HepG2 (cell line): ENCODE results near the gene MAP3K2. TPM values are rescaled to one million over a fixed set of nuclear protein-coding genes. Genes with fewer than 3 reads are reported as not detected.
A peak's percentile ranks its signal among the peaks of the same experiment; 100 is the strongest.

ENCODE experiments used
- ASH2L ChIP-seq: fragments of 300-600, 200-600 bp; sonication (generic); IDR thresholded peaks from 2 replicates; pipeline ENCODE4 v1.7.0; 2017; ENCODE audit warnings: low read depth, mild to moderate bottlenecking, moderate library complexity, mixed read lengths, low read length; ENCODE audit not compliant: insufficient read length
- BORCS8-MEF2B ChIP-seq: sonication (generic); formaldehyde crosslinking; IDR thresholded peaks from 2 replicates; pipeline ENCODE4 v1.8.0; 2022; ENCODE audit warnings: mild to moderate bottlenecking, missing genetic modification reagents
- CEBPB ChIP-seq: IDR thresholded peaks from 2 replicates; pipeline ENCODE4 v1.6.1; 2011; ENCODE audit warnings: low read depth, low read length, improper control_type of control experiment, borderline replicate concordance
- GATAD2A ChIP-seq: IDR thresholded peaks from 2 replicates; pipeline ENCODE4 v1.6.1; 2016
- HIVEP1 ChIP-seq: sonication (generic); formaldehyde crosslinking; IDR thresholded peaks from 2 replicates; pipeline ENCODE4 v1.4.0; 2020; ENCODE audit warnings: mild to moderate bottlenecking, missing genetic modification reagents
- MYC ChIP-seq: sonication (generic); formaldehyde crosslinking; IDR thresholded peaks from 2 replicates; pipeline ENCODE4 v1.9.0; 2021; ENCODE audit warnings: missing genetic modification reagents, borderline replicate concordance
- THYN1 ChIP-seq: sonication (generic); formaldehyde crosslinking; IDR thresholded peaks from 2 replicates; pipeline ENCODE4 v1.8.1; 2023; ENCODE audit warnings: low read depth, mild to moderate bottlenecking, moderate library complexity, missing genetic modification reagents, borderline replicate concordance
- TOE1 ChIP-seq: sonication (generic); formaldehyde crosslinking; IDR thresholded peaks from 2 replicates; pipeline ENCODE4 v1.4.0; 2020; ENCODE audit warnings: mild to moderate bottlenecking, missing genetic modification reagents
- ZC3H4 ChIP-seq: sonication (generic); formaldehyde crosslinking; IDR thresholded peaks from 2 replicates; pipeline ENCODE4 v1.4.0; 2020; ENCODE audit warnings: missing genetic modification reagents, borderline replicate concordance
- ZNF17 ChIP-seq: sonication (generic); formaldehyde crosslinking; IDR thresholded peaks from 2 replicates; pipeline ENCODE4 v1.5.0; 2020; ENCODE audit warnings: mild to moderate bottlenecking, missing genetic modification reagents
- ZNF3 ChIP-seq: IDR thresholded peaks from 2 replicates; pipeline ENCODE4 v1.7.0; 2017; ENCODE audit warnings: inconsistent platforms
- ZNF530 ChIP-seq: sonication (generic); formaldehyde crosslinking; IDR thresholded peaks from 2 replicates; pipeline ENCODE4 v1.5.0; 2020; ENCODE audit warnings: low read depth, mild to moderate bottlenecking, missing genetic modification reagents
- ZNF558 ChIP-seq: sonication (generic); formaldehyde crosslinking; IDR thresholded peaks from 2 replicates; pipeline ENCODE4 v1.9.0; 2022; ENCODE audit warnings: mild to moderate bottlenecking, missing genetic modification reagents, borderline replicate concordance
- ZNF589 ChIP-seq: sonication (generic); formaldehyde crosslinking; conservative IDR thresholded peaks from 2 replicates; pipeline ENCODE4 v1.8.0; 2022; ENCODE audit warnings: mild to moderate bottlenecking, moderate library complexity, missing genetic modification reagents
- ZNF598 ChIP-seq: sonication (generic); formaldehyde crosslinking; IDR thresholded peaks from 2 replicates; pipeline ENCODE4 v1.5.1; 2020; ENCODE audit warnings: mild to moderate bottlenecking, missing genetic modification reagents, borderline replicate concordance
- ZNF609 ChIP-seq: sonication (generic); formaldehyde crosslinking; IDR thresholded peaks from 2 replicates; pipeline ENCODE4 v1.4.0; 2020; ENCODE audit warnings: mild to moderate bottlenecking, missing genetic modification reagents, borderline replicate concordance
- polyA plus RNA-seq, 8 experiments: library from polyadenylated mRNA; depleted of rRNA in 3 of 8; stranded (reverse) in 7 of 8; unstranded in 1 of 8; fragments of >200 nt; fragmentation: Illumina TruSeq in 4 of 8; extraction: Trizol in 4 of 8; gene quantifications; 2 replicates each; pipeline versions ENCODE4 v1.2.1 to v1.2.3, GENCODE V29; 2011 to 2016; ENCODE audit warnings: low read depth in 4 of 8, missing spikeins in 1 of 8, mixed read lengths in 1 of 8; ENCODE audit not compliant: insufficient read depth in 1 of 8
- total RNA-seq, 5 experiments: library from RNA; depleted of rRNA; stranded (reverse); fragments of >200 nt; fragmentation: Illumina TruSeq; extraction: Trizol; gene quantifications; 2 replicates each; pipeline ENCODE4 v1.2.3, GENCODE V29; 2016; ENCODE audit warnings: low read depth in 1 of 5
- TF ChIP-seq, protein P1 (sequence below): sonication (generic); formaldehyde crosslinking; IDR thresholded peaks from 2 replicates; pipeline ENCODE4 v1.9.0; 2022; ENCODE audit warnings: missing genetic modification reagents, mild to moderate bottlenecking, borderline replicate concordance
- TF ChIP-seq, protein P2 (sequence below): sonication (generic); formaldehyde crosslinking; IDR thresholded peaks from 2 replicates; pipeline ENCODE4 v1.9.0; 2021; ENCODE audit warnings: missing genetic modification reagents, borderline replicate concordance
- TF ChIP-seq, protein P3 (sequence below): sonication (generic); formaldehyde crosslinking; conservative IDR thresholded peaks from 2 replicates; pipeline ENCODE4 v1.4.0; 2020; ENCODE audit warnings: missing genetic modification reagents

MAP3K2 gene
- total and polyA plus RNA-seq, 2 of the 13 experiments (the other 11 are each of a cell fraction or from before 2014, with no cell fraction given), result 12.2 to 37.2 TPM

GRCh38 chr2:127408807-127409099, 21.0 kb upstream of the MAP3K2 start (continued):
- TF ChIP-seq, protein P1, sequence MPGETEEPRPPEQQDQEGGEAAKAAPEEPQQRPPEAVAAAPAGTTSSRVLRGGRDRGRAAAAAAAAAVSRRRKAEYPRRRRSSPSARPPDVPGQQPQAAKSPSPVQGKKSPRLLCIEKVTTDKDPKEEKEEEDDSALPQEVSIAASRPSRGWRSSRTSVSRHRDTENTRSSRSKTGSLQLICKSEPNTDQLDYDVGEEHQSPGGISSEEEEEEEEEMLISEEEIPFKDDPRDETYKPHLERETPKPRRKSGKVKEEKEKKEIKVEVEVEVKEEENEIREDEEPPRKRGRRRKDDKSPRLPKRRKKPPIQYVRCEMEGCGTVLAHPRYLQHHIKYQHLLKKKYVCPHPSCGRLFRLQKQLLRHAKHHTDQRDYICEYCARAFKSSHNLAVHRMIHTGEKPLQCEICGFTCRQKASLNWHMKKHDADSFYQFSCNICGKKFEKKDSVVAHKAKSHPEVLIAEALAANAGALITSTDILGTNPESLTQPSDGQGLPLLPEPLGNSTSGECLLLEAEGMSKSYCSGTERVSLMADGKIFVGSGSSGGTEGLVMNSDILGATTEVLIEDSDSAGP (CRISPR knock-in tag), result peak; percentile 0; the same call in 1 of the 2 replicates
- TF ChIP-seq, protein P2, sequence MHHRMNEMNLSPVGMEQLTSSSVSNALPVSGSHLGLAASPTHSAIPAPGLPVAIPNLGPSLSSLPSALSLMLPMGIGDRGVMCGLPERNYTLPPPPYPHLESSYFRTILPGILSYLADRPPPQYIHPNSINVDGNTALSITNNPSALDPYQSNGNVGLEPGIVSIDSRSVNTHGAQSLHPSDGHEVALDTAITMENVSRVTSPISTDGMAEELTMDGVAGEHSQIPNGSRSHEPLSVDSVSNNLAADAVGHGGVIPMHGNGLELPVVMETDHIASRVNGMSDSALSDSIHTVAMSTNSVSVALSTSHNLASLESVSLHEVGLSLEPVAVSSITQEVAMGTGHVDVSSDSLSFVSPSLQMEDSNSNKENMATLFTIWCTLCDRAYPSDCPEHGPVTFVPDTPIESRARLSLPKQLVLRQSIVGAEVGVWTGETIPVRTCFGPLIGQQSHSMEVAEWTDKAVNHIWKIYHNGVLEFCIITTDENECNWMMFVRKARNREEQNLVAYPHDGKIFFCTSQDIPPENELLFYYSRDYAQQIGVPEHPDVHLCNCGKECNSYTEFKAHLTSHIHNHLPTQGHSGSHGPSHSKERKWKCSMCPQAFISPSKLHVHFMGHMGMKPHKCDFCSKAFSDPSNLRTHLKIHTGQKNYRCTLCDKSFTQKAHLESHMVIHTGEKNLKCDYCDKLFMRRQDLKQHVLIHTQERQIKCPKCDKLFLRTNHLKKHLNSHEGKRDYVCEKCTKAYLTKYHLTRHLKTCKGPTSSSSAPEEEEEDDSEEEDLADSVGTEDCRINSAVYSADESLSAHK (CRISPR knock-in tag), result peak; percentile 14; the same call in 1 of the 2 replicates
- TF ChIP-seq THYN1 (no peak), ZNF17 (no peak), ZNF609 (CRISPR knock-in tag) (no peak), CEBPB (no peak), HIVEP1 (CRISPR knock-in tag) (0 out of 2 replicates have a peak, but pooled peaks have one; percentile 3), ZNF3 (peak; percentile 12; the same call in 1 of the 2 replicates), ASH2L (no peak), GATAD2A (CRISPR knock-in tag) (0 out of 2 replicates have a peak, but pooled peaks have one; percentile 4), ZNF589 (CRISPR knock-in tag) (no peak), ZC3H4 (CRISPR knock-in tag) (no peak), ZNF598 (0 out of 2 replicates have a peak, but pooled peaks have one; percentile 68), ZNF530 (CRISPR knock-in tag) (no peak), BORCS8-MEF2B (CRISPR knock-in tag) (no peak), ZNF558 (CRISPR knock-in tag) (0 out of 2 replicates have a peak, but pooled peaks have one; percentile 34), MYC (CRISPR knock-in tag) (no peak), TOE1 (CRISPR knock-in tag) (no peak)
- TF ChIP-seq, protein P3, sequence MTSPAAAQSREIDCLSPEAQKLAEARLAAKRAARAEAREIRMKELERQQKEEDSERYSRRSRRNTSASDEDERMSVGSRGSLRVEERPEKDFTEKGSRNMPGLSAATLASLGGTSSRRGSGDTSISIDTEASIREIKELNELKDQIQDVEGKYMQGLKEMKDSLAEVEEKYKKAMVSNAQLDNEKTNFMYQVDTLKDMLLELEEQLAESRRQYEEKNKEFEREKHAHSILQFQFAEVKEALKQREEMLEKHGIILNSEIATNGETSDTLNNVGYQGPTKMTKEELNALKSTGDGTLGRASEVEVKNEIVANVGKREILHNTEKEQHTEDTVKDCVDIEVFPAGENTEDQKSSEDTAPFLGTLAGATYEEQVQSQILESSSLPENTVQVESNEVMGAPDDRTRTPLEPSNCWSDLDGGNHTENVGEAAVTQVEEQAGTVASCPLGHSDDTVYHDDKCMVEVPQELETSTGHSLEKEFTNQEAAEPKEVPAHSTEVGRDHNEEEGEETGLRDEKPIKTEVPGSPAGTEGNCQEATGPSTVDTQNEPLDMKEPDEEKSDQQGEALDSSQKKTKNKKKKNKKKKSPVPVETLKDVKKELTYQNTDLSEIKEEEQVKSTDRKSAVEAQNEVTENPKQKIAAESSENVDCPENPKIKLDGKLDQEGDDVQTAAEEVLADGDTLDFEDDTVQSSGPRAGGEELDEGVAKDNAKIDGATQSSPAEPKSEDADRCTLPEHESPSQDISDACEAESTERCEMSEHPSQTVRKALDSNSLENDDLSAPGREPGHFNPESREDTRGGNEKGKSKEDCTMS, result no peak
